Mesendoderm (in vitro differentiated cells): ENCODE data around the gene SESTD1.

ENCODE experiments used
- DNase-seq: peaks from one replicate; pipeline ENCODE4 v3.0.0; 2013
- H2AK5ac ChIP-seq: 2 replicates; pipeline ENCODE4 v1.6.1; 2013; ENCODE audit warnings: low read length, inconsistent platforms
- H2BK120ac ChIP-seq: 2 replicates; pipeline ENCODE4 v1.6.1; 2013; ENCODE audit warnings: low read depth, mild to moderate bottlenecking, low read length, moderate library complexity, mixed read lengths
- H2BK15ac ChIP-seq: replicated peaks from 2 replicates; pipeline ENCODE4 v1.6.1; 2013; ENCODE audit warnings: low read depth, mild to moderate bottlenecking, moderate library complexity
- H2BK5ac ChIP-seq: 2 replicates; pipeline ENCODE4 v1.6.1; 2013; ENCODE audit warnings: low read length, inconsistent platforms
- H3K18ac ChIP-seq: 2 replicates; pipeline ENCODE4 v1.6.1; 2013; ENCODE audit warnings: mild to moderate bottlenecking, low read length, mixed read lengths
- H3K23ac ChIP-seq: one replicate; pipeline ENCODE4 v1.6.1; 2013; ENCODE audit warnings: low read length
- H3K27ac ChIP-seq: 2 replicates; pipeline ENCODE4 v1.5.1; 2013; ENCODE audit warnings: low read depth, mild to moderate bottlenecking, inconsistent platforms, low read length, moderate library complexity
- H3K27me3 ChIP-seq: 2 replicates; pipeline ENCODE4 v1.6.1; 2013; ENCODE audit warnings: low read length, control low read depth, mild to moderate bottlenecking, inconsistent platforms; ENCODE audit not compliant: insufficient read depth, poor library complexity
- H3K36me3 ChIP-seq: 2 replicates; pipeline ENCODE4 v1.6.1; 2013; ENCODE audit warnings: low read length, inconsistent platforms; ENCODE audit not compliant: control insufficient read depth, insufficient read depth
- H3K4ac ChIP-seq: one replicate; pipeline ENCODE4 v1.6.1; 2013; ENCODE audit warnings: low read depth, mild to moderate bottlenecking, low read length, moderate library complexity
- H3K4me1 ChIP-seq: 2 replicates; pipeline ENCODE4 v1.6.1; 2013; ENCODE audit warnings: low read depth, low read length, inconsistent platforms; ENCODE audit not compliant: control insufficient read depth
- H3K4me2 ChIP-seq: 2 replicates; pipeline ENCODE4 v1.6.1; 2013; ENCODE audit warnings: low read length
- H3K4me3 ChIP-seq: 2 replicates; pipeline ENCODE4 v1.5.1; 2013; ENCODE audit warnings: mild to moderate bottlenecking, low read length
- H3K56ac ChIP-seq: one replicate; pipeline ENCODE4 v1.6.1; 2013; ENCODE audit warnings: low read length
- H3K79me1 ChIP-seq: 2 replicates; pipeline ENCODE4 v1.6.1; 2013; ENCODE audit warnings: low read length, inconsistent platforms
- H3K79me2 ChIP-seq: 2 replicates; pipeline ENCODE4 v1.6.1; 2013; ENCODE audit warnings: mild to moderate bottlenecking, low read length; ENCODE audit not compliant: control insufficient read depth, insufficient read depth
- H3K9ac ChIP-seq: 2 replicates; pipeline ENCODE4 v1.6.1; 2013; ENCODE audit warnings: low read length, inconsistent platforms
- H4K5ac ChIP-seq: one replicate; pipeline ENCODE4 v1.6.1; 2013; ENCODE audit warnings: low read length
- H4K8ac ChIP-seq: one replicate; pipeline ENCODE4 v1.6.1; 2013; ENCODE audit warnings: low read depth, mild to moderate bottlenecking, control low read depth, low read length, moderate library complexity
- WGBS: extraction: QIAGEN DNeasy Blood & Tissue Kit; methylation state at CpG from one replicate; pipeline ENCODE4 v1.1.7; 2013; ENCODE audit warnings: low lambda C conversion rate, missing lambda C conversion rate; ENCODE audit not compliant: insufficient coverage; ENCODE audit errors: extremely low coverage; 5-methylcytosine and 5-hydroxymethylcytosine counted together

SESTD1 gene

DNA sequence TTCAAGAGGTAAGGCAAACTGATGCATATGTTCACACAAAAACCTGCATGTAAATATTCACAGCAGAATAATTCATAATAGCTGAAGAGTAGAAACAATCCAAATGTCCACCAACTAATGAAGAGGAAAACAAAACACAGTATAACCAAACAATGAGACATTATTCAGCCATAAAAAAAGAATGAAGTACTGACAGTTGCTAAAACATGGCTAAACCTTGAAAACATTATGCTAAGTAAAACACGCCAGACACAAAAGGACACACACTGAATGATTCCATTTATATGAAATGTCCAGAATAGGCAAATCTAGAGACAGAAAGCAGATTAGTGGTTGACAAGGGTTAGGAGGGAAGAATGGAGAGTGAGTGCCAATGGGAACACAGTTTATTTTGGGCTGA lies 86.9 kb downstream of the SESTD1 start:
- H3K4me3 ChIP-seq: no peak overlapping the region
- H2AK5ac ChIP-seq: no peak overlapping the region
- H4K8ac ChIP-seq: no peak overlapping the region
- no peak overlapping the region for H3K56ac ChIP-seq
- no peak overlapping the region for H4K5ac ChIP-seq
- no peaks in the 10 kb centered on the region for H3K36me3 ChIP-seq
- H3K27ac ChIP-seq: no peak overlapping the region
- no peaks in the 10 kb centered on the region for H3K79me1 ChIP-seq
- no peaks in the 10 kb centered on the region for H3K79me2 ChIP-seq
- no peak overlapping the region for H2BK120ac ChIP-seq
- H3K27me3 ChIP-seq: no peaks in the 10 kb centered on the region
- H2BK5ac ChIP-seq: no peak overlapping the region
- H3K18ac ChIP-seq: no peak overlapping the region
- no peak overlapping the region for H3K23ac ChIP-seq
- H2BK15ac ChIP-seq: no peak overlapping the region
- no peak overlapping the region for H3K4ac ChIP-seq
- no peak for DNase-seq
- peaks cover 5% of the 10 kb centered on the region for H3K4me1 ChIP-seq
- WGBS: no CpG with 5 or more reads among the region's 1 CpG
- H3K4me2 ChIP-seq: no peak overlapping the region
- no peak overlapping the region for H3K9ac ChIP-seq

DNA sequence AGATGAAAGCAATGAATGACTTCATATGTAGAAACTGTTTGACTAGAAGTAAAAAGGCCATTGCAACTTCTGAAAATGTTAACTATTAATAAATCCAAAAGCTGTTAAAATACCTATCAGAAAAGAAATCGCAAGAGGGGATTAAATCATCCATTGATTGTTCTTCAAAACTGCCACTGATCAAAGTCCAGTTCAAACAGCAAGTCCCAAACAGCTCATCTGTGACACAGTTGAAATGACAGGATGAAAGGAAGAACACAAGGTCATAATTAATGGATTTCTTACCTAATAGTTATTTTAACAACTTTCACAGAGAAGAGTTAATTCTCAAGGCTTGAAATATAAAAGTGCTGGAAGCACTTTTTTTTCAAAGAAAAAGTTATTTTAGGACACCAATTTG lies 90.4 kb downstream of the SESTD1 start:
- H3K4me2 ChIP-seq: no peak overlapping the region
- no peak overlapping the region for H3K27ac ChIP-seq
- WGBS: no CpG with 5 or more reads among the region's 1 CpG
- no peak overlapping the region for H3K18ac ChIP-seq
- no peak overlapping the region for H2BK120ac ChIP-seq
- H2BK5ac ChIP-seq: no peak overlapping the region
- no peak overlapping the region for H2BK15ac ChIP-seq
- H3K79me2 ChIP-seq: no peaks in the 10 kb centered on the region
- no peak overlapping the region for H3K9ac ChIP-seq
- no peaks in the 10 kb centered on the region for H3K36me3 ChIP-seq
- H3K79me1 ChIP-seq: no peaks in the 10 kb centered on the region
- no peak overlapping the region for H3K4ac ChIP-seq
- H3K27me3 ChIP-seq: no peaks in the 10 kb centered on the region
- H4K8ac ChIP-seq: no peak overlapping the region
- H3K56ac ChIP-seq: no peak overlapping the region
- no peak overlapping the region for H4K5ac ChIP-seq
- DNase-seq: no peak
- no peak overlapping the region for H2AK5ac ChIP-seq
- H3K4me3 ChIP-seq: no peak overlapping the region
- H3K23ac ChIP-seq: no peak overlapping the region
- no peaks in the 10 kb centered on the region for H3K4me1 ChIP-seq

DNA sequence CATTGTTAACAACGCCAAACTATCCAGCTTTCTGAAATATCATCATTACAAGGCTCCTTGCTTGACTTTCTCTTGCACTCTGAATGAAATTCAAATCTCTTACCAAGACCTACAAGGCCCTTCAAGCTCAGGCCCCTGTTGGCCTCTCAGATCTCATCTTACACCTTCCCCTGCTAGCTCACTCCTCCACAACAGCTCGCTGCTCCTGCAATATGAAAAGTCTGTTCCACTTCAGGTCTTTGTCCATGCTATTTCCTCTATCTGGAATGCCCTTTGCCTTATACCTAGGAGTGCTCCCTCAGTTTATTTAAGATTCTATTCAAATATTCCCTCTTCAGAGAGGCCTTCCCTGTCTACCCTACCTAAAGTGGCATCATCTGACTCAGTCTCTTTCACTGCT lies 91.7 kb downstream of the SESTD1 start:
- no peak overlapping the region for H3K4ac ChIP-seq
- no peak overlapping the region for H2AK5ac ChIP-seq
- no peak overlapping the region for H4K8ac ChIP-seq
- DNase-seq: no peak
- H3K27ac ChIP-seq: no peak overlapping the region
- H2BK5ac ChIP-seq: no peak overlapping the region
- H3K36me3 ChIP-seq: no peaks in the 10 kb centered on the region
- no peak overlapping the region for H4K5ac ChIP-seq
- no peaks in the 10 kb centered on the region for H3K27me3 ChIP-seq
- WGBS: no CpG with 5 or more reads among the region's 2 CpGs
- no peak overlapping the region for H2BK15ac ChIP-seq
- no peaks in the 10 kb centered on the region for H3K4me1 ChIP-seq
- H3K4me2 ChIP-seq: no peak overlapping the region
- no peak overlapping the region for H3K56ac ChIP-seq
- no peaks in the 10 kb centered on the region for H3K79me1 ChIP-seq
- H2BK120ac ChIP-seq: no peak overlapping the region
- H3K18ac ChIP-seq: no peak overlapping the region
- H3K9ac ChIP-seq: no peak overlapping the region
- H3K4me3 ChIP-seq: no peak overlapping the region
- no peaks in the 10 kb centered on the region for H3K79me2 ChIP-seq
- H3K23ac ChIP-seq: no peak overlapping the region

DNA sequence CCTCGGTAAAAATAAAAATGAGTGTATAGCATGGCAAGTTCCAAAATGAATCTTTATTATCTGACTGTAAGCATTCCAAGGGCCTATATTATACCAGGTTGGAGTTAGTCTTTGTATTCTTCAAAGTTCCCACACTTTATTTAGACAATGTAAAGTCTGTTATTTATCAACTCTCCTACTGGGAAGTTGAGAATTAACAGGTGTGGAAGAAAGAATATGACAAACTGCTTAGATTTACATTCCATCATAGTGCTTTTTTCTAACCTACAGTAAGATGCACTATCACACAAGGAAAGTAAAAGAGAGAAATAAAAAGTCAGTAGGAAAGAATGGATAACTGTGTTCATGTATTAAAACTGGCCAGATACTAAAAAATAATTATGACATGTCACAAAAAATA lies 93.3 kb downstream of the SESTD1 start:
- Histone ChIP-seq H3K4ac (no peak overlapping the region), H2BK5ac (no peak overlapping the region), H4K5ac (no peak overlapping the region), H4K8ac (no peak overlapping the region), H3K4me2 (no peak overlapping the region), H3K79me2 (no peaks in the 10 kb centered on the region), H3K4me3 (no peak overlapping the region), H3K18ac (no peak overlapping the region), H3K9ac (no peak overlapping the region), H3K27ac (no peak overlapping the region), H3K23ac (no peak overlapping the region), H2BK120ac (no peak overlapping the region), H2BK15ac (no peak overlapping the region), H3K36me3 (no peaks in the 10 kb centered on the region), H3K27me3 (no peaks in the 10 kb centered on the region), H3K4me1 (no peaks in the 10 kb centered on the region), H2AK5ac (no peak overlapping the region), H3K56ac (no peak overlapping the region), H3K79me1 (no peaks in the 10 kb centered on the region)
- no peak for DNase-seq
- 100% methylated on average over 1 of the region's 1 CpG for WGBS

DNA sequence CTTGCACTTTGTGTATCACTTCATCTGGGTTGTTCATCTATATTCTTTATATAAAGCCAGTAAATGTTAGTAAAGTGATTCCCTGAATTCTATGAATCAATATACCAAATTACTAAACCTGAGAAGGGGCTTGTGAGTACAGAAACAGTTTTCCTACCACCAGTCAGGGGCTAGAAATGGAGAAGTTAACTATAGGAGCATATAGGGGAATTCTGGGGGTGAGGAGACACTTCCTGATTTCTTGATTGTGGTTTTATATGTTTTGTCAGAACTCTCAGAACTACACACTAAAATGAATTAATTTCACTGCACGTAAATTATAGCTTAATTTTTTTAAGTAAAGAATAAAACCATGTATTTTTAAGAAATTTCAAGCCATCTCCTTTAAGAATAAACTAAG lies 93.7 kb downstream of the SESTD1 start:
- no peak overlapping the region for H3K23ac ChIP-seq
- H3K4me3 ChIP-seq: no peak overlapping the region
- H4K5ac ChIP-seq: no peak overlapping the region
- no peak overlapping the region for H2BK120ac ChIP-seq
- no peaks in the 10 kb centered on the region for H3K79me1 ChIP-seq
- H3K79me2 ChIP-seq: no peaks in the 10 kb centered on the region
- no peaks in the 10 kb centered on the region for H3K4me1 ChIP-seq
- H3K18ac ChIP-seq: no peak overlapping the region
- no CpG with 5 or more reads among the region's 1 CpG for WGBS
- H3K27me3 ChIP-seq: no peaks in the 10 kb centered on the region
- no peak overlapping the region for H3K27ac ChIP-seq
- no peak overlapping the region for H3K9ac ChIP-seq
- DNase-seq: no peak
- no peak overlapping the region for H2BK15ac ChIP-seq
- H2AK5ac ChIP-seq: no peak overlapping the region
- no peak overlapping the region for H4K8ac ChIP-seq
- no peak overlapping the region for H3K4ac ChIP-seq
- H3K56ac ChIP-seq: no peak overlapping the region
- no peak overlapping the region for H2BK5ac ChIP-seq
- no peaks in the 10 kb centered on the region for H3K36me3 ChIP-seq
- H3K4me2 ChIP-seq: no peak overlapping the region

DNA sequence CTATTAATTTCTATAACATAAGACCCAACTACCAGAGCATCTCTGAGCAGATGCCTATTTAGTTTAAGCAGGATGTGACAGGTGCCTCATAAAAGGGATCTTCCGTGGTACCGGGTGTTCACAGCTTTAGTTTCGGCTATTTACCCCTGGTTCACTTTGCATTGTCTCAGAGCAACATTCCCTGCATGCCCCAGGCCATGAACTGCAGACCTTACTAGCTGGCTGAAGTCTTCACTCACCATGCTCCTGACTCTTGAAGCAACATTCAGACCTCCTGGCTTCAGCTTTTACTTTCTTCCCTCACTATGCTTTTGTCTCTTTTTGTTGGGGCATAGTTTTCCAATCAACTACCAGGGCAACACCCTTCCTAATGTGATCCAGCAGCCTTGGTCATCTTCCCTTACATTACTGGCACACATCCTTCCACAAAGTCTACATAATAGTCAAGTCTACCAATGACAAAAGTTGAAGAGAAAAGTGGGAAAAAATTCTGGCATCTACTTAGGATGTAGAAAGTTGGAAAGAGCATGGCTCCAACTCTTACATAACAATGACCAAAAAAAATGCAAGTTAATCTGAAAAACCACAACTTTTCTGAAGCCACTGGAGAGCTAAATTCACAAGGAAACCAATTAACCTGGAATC lies 99.2 kb downstream of the SESTD1 start:
- Histone ChIP-seq H3K23ac (no peak overlapping the region), H3K4me1 (no peaks in the 10 kb centered on the region), H3K9ac (no peak overlapping the region), H3K56ac (no peak overlapping the region), H3K4me2 (no peak overlapping the region), H3K36me3 (no peaks in the 10 kb centered on the region), H2BK5ac (no peak overlapping the region), H2BK15ac (no peak overlapping the region), H2BK120ac (no peak overlapping the region), H3K79me2 (no peaks in the 10 kb centered on the region), H3K4me3 (no peak overlapping the region), H3K79me1 (no peaks in the 10 kb centered on the region), H2AK5ac (no peak overlapping the region), H3K27ac (no peak overlapping the region), H3K18ac (no peak overlapping the region), H3K4ac (no peak overlapping the region), H3K27me3 (no peaks in the 10 kb centered on the region), H4K8ac (no peak overlapping the region), H4K5ac (no peak overlapping the region)
- WGBS: no CpG with 5 or more reads among the region's 3 CpGs
- peak; percentile 62 for DNase-seq
